GM19324 (cell line): ENCODE measurements around the gene LMO3.

ENCODE experiments used
- ATAC-seq: cut with Tn5 transposase; IDR thresholded peaks from one replicate; pipeline ENCODE4 v1.9.1; 2021; ENCODE audit warnings: mild to moderate bottlenecking, moderate library complexity; ENCODE audit not compliant: unreplicated experiment, low FRiP score

The LMO3 gene

DNA sequence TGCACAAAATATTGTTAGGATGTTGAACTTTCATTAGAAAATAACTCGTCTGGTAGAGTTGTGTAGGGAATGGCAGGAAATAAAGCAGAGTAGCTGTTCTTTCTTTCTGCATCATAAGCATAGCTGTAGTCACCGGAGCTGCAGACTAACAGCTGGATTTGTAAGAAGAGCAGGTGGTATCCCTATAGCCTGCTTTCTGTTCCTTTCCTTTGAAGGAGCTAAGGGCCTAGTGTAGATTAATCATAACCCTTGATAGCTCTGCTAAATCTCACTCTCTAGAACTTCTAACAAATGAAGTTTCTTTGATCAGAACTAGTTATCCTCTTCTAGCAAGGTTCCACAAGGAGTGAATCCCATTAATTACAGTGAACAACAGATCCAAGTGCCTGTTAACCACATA is 3.5 kb downstream of the LMO3 start:
- ATAC-seq: no peak

- ATAC-seq: no peak
Measured at GRCh38 chr12:16600525-16600924, 5.4 kb downstream of the LMO3 start.

DNA sequence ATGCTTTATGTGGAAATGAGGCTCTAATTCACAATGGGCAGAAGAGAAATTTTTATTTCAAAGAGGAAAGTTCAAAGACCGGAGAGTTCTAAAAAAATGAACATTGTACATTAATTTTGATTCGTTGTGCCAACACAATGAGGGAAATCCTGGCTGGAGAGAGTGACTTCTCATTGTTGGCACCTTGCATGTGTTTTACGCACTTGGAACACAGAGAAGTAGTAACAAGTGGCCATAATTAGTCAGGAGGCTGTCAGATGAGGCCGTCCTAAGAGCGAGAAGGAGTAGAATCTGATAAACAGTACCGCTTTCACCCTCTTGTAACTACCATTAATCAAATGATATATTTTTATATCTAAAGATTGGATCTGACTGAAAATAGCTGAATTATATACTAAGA is 6.9 kb downstream of the LMO3 start:
- no peak for ATAC-seq

- ATAC-seq: no peak
Measured at GRCh38 chr12:16594797-16595196, 11.2 kb downstream of the LMO3 start.

GRCh38 chr12:16593546-16593945 is 12.4 kb downstream of the LMO3 start:
- ATAC-seq: no peak

DNA sequence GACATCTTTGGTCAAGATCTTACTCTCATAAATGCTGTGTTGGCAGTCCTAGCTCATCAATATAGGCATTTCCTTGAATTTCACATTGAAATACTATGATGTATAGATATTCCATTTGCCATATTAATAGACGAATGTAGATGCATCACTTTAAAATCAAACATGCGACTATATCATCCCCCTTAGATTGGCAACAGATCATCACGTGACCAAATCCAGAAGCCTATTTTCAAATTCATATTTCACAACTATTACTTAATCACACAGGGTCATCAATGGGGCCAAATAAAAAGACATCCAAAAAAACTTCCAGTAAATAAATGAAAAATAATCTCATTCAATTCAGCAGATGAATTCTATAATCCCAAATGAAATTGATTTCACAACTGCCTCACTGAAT is 15.3 kb downstream of the LMO3 start:
- no peak for ATAC-seq

DNA sequence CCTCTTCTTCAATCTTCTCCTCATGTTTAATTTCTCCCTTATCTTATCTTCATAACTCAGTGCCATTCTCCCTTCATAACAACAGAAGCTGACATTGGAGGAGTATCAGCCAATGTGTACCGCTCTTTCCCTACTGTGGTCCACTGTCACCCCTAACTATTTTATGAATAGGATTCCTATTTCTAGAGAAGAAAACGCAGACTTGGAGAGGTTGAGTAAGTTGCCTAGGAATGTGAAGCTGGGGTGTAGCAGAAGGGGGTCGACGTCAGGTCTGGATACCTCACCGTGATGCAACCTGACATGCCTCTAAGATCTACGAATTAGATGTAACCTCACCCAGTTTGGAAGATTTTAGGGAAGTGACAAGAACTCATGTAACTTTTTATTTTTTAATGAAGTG is 17.1 kb downstream of the LMO3 start:
- no peak for ATAC-seq

- ATAC-seq: no peak
Measured at GRCh38 chr12:16587514-16587913, 18.4 kb downstream of the LMO3 start.

DNA sequence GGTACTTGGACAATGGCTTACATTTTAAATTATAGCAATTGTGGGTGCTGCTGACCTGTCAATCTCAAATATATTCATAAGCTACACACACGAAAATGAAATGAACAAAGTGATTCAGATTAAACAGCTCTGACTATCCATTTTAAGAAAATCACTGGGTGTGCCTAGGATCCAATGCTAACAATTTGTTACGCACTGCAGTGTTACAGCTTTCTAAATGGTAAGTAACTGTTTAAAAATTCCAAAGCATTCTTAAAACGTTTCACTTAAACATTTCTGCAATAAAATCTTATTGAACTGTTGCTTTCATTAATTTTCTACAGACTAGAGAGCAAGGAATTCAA is 18.9 kb downstream of the LMO3 start:
- no peak for ATAC-seq

DNA sequence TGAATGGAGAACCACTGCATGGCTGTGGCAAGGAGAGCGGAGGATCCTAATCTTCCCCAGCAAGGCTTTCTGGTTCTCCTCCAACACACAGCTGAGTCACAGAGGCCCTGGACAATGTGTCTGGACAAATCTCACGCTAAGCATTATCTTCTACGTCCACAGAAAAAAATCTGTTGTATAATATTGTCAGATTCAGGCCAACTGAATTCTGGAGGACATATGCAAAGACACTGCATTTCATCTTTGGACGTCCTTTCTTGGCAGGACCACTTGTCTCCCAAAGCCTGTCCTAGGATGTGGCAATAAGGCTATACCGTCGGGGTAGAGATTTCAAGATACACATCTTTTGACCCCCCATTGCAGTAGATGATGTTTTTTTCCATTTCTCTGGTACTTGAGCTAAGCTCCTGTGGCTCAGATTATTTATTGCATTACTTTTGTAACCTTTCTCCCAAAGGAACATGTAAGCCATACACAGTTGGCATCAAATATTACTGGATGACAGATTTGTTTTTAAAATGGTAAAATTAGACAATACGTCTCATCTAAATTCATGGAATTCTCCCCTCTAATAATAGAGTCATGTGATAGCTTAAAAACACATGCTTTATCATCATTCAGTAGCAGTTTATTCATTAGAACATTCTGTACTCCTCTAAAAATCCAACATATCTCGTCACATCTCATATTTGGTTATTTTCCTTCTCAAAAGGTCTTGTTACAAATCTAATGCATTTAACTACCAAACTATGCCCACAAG is 19.4 kb downstream of the LMO3 start:
- no peak for ATAC-seq

- ATAC-seq: no peak
Measured at GRCh38 chr12:16585781-16586180, 20.2 kb downstream of the LMO3 start.

- no peak for ATAC-seq
Measured at GRCh38 chr12:16583969-16584745, 21.8 kb downstream of the LMO3 start.

DNA sequence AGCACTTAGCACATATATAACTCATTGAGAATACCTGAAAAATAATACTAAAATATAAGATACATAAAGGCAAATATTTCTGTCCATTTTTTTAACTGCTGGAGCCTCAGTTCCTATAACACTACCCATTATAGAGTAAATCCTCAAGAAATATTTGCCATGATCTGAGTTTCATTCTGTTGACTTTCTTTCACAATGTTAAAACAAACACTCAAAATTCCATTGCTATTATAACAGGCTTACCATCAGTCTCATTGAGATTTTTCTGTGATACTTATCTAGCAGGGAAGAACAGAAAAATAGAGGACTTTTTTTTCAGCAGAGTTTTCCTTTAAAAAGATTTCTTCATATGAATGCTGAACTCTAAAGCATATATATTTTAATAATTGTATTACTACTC is 24.5 kb downstream of the LMO3 start:
- ATAC-seq: no peak

DNA sequence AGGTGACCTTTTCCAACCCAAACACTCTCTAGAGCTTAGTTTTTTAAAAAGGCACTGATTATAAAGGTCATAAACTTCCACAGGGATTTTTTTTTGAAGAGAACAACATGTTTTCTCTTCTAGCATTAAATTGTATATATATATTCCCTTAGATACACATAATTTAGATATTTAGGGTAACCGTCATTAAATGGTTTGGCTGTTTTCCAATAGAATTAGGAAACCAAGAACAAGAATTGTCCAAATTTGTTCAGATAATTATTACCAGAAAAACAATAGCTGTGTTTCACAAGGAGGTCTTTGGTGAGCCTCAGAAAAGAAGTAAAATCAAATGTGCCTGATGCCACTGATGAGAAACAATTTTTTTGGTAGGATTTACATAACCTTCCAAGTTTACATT is 26.9 kb downstream of the LMO3 start:
- no peak for ATAC-seq

GRCh38 chr12:16573398-16574077 is 32.4 kb downstream of the LMO3 start:
- ATAC-seq: no peak

DNA sequence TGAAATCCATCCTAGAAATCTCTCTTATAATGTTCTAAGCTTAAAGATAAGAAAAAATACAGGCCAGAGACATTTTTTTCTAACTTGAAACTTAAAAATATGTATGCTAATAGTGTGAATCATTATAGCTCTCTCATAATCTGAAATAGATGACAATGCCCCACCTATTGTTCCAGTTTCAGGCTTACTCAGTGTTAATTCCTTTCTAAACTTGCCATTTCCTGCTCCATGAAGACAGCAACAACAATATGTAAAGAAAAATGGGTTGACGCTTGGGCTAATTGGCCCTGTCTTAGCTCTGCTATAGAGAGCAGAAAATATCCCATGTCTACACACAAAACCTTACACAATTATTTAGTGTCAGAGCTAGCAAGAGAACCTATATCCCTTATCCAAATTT is 37.1 kb downstream of the LMO3 start:
- ATAC-seq: peak; percentile 83

DNA sequence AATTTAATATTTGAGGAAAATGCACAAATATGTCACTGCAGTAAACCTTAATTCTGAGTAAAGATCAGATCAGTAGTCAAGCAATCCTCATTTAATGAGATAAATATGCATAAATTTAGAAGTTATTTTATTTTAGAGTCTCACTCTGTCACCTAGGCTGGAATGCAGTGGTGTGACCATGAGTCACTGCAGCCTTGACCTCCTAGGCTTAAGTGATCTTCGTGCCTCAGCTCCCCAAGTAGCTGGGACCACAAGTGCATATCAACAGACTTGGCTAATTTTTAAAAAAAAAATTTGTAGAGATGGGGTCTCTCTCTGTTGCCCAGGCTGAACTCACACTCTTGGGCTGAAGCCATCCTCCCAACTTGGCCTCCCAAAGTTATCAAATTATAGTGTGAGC is 41.3 kb downstream of the LMO3 start:
- ATAC-seq: no peak

DNA sequence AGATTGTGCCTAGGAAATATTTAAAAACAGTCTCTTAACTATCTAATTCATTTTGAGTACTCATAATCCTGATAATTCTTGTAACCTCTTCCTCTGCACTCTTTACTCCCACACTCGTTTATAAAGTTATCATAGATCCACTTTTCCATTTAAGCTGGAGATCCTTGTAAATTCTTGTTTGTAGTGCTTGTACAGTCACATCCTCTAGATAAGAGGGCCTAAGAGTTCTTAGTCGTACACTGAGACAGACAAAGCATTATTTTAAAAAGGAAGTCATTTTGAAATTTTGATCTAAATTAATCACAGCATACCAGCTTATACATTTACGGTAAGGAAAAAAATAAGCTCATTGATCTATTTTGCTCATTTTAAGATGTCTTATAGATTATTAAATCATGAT is 42.5 kb downstream of the LMO3 start:
- no peak for ATAC-seq

DNA sequence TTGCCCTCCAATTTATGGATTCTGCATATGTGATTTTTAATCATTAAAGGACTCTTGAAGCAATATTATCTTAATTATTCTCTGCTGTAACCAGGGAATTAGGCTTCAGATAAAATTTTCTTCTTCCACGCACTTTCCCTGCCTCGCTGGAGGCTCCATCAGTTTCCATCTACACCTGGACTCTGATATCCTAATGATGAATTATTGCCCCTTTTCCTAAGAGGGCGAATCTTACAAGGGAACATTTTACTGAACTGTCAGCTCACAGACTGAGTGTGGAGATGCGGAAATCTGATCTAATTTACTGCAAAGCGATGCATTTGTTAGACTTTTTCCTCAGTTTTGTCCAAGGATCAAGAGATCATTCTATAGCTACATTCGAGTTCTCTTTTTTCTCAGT is 43.0 kb downstream of the LMO3 start:
- no peak for ATAC-seq

DNA sequence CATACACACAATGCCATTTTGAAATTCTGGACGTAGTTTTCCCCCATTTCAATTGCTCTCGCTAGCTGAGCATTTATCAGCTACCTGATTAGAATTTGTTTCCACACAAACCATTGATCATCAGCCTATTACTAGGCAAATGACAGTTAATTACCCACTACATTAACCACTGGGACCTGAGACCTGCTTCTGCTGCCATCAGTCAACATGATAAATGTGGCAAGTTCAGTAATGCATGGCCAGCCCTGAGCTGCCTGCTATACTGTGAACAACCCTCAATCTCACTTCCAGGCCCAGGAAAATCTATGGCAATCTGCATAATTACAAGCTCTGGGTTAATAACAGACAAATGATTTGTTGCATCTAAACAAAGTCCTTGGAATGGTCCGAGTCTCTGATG is 43.5 kb downstream of the LMO3 start:
- no peak for ATAC-seq

GRCh38 chr12:16560273-16560672 is 45.7 kb downstream of the LMO3 start:
- no peak for ATAC-seq

DNA sequence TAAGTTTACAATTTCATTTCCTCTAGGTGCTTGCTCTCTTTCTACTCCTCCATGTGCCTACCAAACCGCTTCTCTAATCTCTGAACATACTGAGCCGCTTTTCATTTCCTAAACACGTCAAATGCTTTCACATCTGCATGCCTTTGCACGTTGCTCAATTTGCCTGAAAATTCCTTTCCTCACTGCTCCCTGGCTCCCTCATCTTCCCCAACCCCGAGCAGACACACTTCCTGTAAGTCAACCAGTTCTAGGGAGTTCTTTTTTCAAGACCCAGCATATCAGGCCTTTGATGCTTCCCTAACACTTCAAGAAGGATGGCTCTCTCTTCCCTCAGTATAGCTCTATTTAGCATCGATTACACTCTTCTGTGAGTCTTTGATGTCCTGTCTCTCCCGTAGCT is 50.3 kb downstream of the LMO3 start:
- no peak for ATAC-seq
